GM12878 (cell line): Measurements from ENCODE around the gene CD1D. TPM values are rescaled to one million over a fixed set of nuclear protein-coding genes. Genes with fewer than 3 reads are reported as not detected.

Experiments used
- ASH2L ChIP-seq: fragments of 300-600, 200-600 bp; sonication (generic); IDR thresholded peaks from 2 replicates; pipeline ENCODE4 v1.6.1; 2017; ENCODE audit warnings: low read depth, mild to moderate bottlenecking, borderline replicate concordance
- CBFB ChIP-seq: IDR thresholded peaks from 2 replicates; pipeline ENCODE4 v1.6.1; 2016; ENCODE audit warnings: antibody characterized with exemption, low read depth
- DPF2 ChIP-seq: fragments of 450-650 bp; IDR thresholded peaks from 2 replicates; pipeline ENCODE4 v1.6.1; 2017; ENCODE audit warnings: mild to moderate bottlenecking
- FOXK2 ChIP-seq: fragments of 450-650 bp; IDR thresholded peaks from 2 replicates; pipeline ENCODE4 v1.6.1; 2017; ENCODE audit warnings: mild to moderate bottlenecking, moderate library complexity
- IKZF2 ChIP-seq, 2 experiments: fragments of 450-650 bp; IDR thresholded peaks; 2 replicates each; pipeline ENCODE4 v1.6.1; 2017; ENCODE audit warnings: mild to moderate bottlenecking in 2 of 2, moderate library complexity in 2 of 2
- MEF2B ChIP-seq: fragments of 450-650 bp; IDR thresholded peaks from 2 replicates; pipeline ENCODE4 v1.6.1; 2018; ENCODE audit warnings: mild to moderate bottlenecking, moderate library complexity; ENCODE audit not compliant: partially characterized antibody, poor library complexity, severe bottlenecking
- NBN ChIP-seq: fragments of 450-650 bp; IDR thresholded peaks from 2 replicates; pipeline ENCODE4 v1.6.1; 2016
- NR2F1 ChIP-seq: fragments of 450-650 bp; conservative IDR thresholded peaks from 2 replicates; pipeline ENCODE4 v1.6.1; 2017; ENCODE audit warnings: mild to moderate bottlenecking
- PML ChIP-seq: IDR thresholded peaks from 2 replicates; pipeline ENCODE4 v1.6.1; 2012; ENCODE audit warnings: low read length, inconsistent platforms
- POLR2AphosphoS5 ChIP-seq: IDR thresholded peaks from 2 replicates; pipeline ENCODE4 v1.6.1; 2011; ENCODE audit warnings: mild to moderate bottlenecking, low read length, inconsistent platforms
- SKIL ChIP-seq: fragments of 450-650 bp; IDR thresholded peaks from 2 replicates; pipeline ENCODE4 v1.6.1; 2017; ENCODE audit warnings: mild to moderate bottlenecking, low read depth, inconsistent platforms; ENCODE audit not compliant: poor library complexity, severe bottlenecking
- SP1 ChIP-seq: IDR thresholded peaks from one replicate; pipeline ENCODE4 v1.6.1; 2011; ENCODE audit warnings: low read depth, low read length
- SREBF2 ChIP-seq: IDR thresholded peaks from 2 replicates; pipeline ENCODE4 v1.6.1; 2012; ENCODE audit warnings: mild to moderate bottlenecking, low read length
- ZBTB4 ChIP-seq: fragments of 450-650 bp; formaldehyde crosslinking; IDR thresholded peaks from 2 replicates; pipeline ENCODE4 v1.4.0; 2022; ENCODE audit warnings: mild to moderate bottlenecking, moderate library complexity
- polyA plus RNA-seq, 11 experiments: library from polyadenylated mRNA; depleted of rRNA in 4 of 11; unstranded in 6 of 11; stranded (reverse) in 5 of 11; fragments of >200 nt; fragmentation: Nextera tagmentation in 4 of 11; fragmentation: Illumina TruSeq in 1 of 11; extraction: Ambion mirVana in 4 of 11; extraction: Trizol in 1 of 11; gene quantifications; 1 replicate in 1 of 11; 2 replicates in 10 of 11; pipeline versions ENCODE4 v1.2.1 to v1.2.3, GENCODE V29; 2011 to 2016; ENCODE audit warnings: inconsistent platforms in 2 of 11, missing spikeins in 2 of 11, low read depth in 1 of 11
- total RNA-seq, 4 experiments: library from RNA; depleted of rRNA in 3 of 4; stranded (reverse); fragments of >200 nt in 3 of 4; fragmentation: Illumina TruSeq in 1 of 4; extraction: Trizol in 1 of 4; gene quantifications; 2 replicates each; pipeline versions ENCODE4 v1.2.1 to v1.2.3, GENCODE V29; 2013 to 2021
- TF ChIP-seq, protein P1 (sequence below): IDR thresholded peaks from 2 replicates; pipeline ENCODE4 v1.6.1; 2012; ENCODE audit warnings: low read length, inconsistent platforms
- TF ChIP-seq, protein P2 (sequence below): IDR thresholded peaks from 2 replicates; pipeline ENCODE4 v1.6.1; 2011; ENCODE audit warnings: low read depth, low read length, improper control_type of control experiment, borderline replicate concordance
- TF ChIP-seq, protein P3 (sequence below): fragments of 150-350 bp; IDR thresholded peaks from 2 replicates; pipeline ENCODE4 v1.6.1; 2014; ENCODE audit warnings: mild to moderate bottlenecking, low read depth, low read length

CD1D gene
- total and polyA plus RNA-seq, 10 of the 15 experiments (the other 5 are each of a cell fraction or from before 2014, with no cell fraction given), result 0.21 to 1.4 (median 0.73) TPM; not detected in 2

GRCh38 chr1:158163000-158163947, 17.4 kb upstream of the CD1D start (continued):
- TF ChIP-seq, protein P1, sequence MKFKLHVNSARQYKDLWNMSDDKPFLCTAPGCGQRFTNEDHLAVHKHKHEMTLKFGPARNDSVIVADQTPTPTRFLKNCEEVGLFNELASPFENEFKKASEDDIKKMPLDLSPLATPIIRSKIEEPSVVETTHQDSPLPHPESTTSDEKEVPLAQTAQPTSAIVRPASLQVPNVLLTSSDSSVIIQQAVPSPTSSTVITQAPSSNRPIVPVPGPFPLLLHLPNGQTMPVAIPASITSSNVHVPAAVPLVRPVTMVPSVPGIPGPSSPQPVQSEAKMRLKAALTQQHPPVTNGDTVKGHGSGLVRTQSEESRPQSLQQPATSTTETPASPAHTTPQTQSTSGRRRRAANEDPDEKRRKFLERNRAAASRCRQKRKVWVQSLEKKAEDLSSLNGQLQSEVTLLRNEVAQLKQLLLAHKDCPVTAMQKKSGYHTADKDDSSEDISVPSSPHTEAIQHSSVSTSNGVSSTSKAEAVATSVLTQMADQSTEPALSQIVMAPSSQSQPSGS, result peak; percentile 82
- TF ChIP-seq ZBTB4, result no peak
- TF ChIP-seq, protein P2, sequence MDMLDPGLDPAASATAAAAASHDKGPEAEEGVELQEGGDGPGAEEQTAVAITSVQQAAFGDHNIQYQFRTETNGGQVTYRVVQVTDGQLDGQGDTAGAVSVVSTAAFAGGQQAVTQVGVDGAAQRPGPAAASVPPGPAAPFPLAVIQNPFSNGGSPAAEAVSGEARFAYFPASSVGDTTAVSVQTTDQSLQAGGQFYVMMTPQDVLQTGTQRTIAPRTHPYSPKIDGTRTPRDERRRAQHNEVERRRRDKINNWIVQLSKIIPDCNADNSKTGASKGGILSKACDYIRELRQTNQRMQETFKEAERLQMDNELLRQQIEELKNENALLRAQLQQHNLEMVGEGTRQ, result no peak
- no peak for TF ChIP-seq SP1
- TF ChIP-seq SREBF2, result no peak
- no peak for TF ChIP-seq FOXK2
- TF ChIP-seq IKZF2 (IDR thresholded peaks at IDR 0.05), result peak; percentile 75 to 80
- peak; percentile 55; the same call in 1 of the 2 replicates for TF ChIP-seq DPF2
- TF ChIP-seq ASH2L, result no peak
- peak; percentile 92 for TF ChIP-seq NR2F1
- peak; percentile 58 for TF ChIP-seq SKIL
- TF ChIP-seq, protein P3, sequence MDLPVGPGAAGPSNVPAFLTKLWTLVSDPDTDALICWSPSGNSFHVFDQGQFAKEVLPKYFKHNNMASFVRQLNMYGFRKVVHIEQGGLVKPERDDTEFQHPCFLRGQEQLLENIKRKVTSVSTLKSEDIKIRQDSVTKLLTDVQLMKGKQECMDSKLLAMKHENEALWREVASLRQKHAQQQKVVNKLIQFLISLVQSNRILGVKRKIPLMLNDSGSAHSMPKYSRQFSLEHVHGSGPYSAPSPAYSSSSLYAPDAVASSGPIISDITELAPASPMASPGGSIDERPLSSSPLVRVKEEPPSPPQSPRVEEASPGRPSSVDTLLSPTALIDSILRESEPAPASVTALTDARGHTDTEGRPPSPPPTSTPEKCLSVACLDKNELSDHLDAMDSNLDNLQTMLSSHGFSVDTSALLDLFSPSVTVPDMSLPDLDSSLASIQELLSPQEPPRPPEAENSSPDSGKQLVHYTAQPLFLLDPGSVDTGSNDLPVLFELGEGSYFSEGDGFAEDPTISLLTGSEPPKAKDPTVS, result no peak
- peak; percentile 78 for TF ChIP-seq PML
- TF ChIP-seq MEF2B, result peak; percentile 15
- TF ChIP-seq CBFB, result peak; percentile 69; the same call in 1 of the 2 replicates
- peak; percentile 76; the same call in 1 of the 2 replicates for TF ChIP-seq NBN
- TF ChIP-seq POLR2AphosphoS5, result no peak
- TF ChIP-seq, all 136 proteins: peak for 39
